GM21423 (cell line): ENCODE data around the gene RNF112.
"Not testable (repeated sequence)": the region's sequence is repeated elsewhere in the genome, so short reads cannot be mapped to it uniquely, and the experiment has no call there.

Experiments used
- ATAC-seq: cut with Tn5 transposase; IDR thresholded peaks from one replicate; pipeline ENCODE4 v1.9.1; 2021; ENCODE audit warnings: mild to moderate bottlenecking, moderate library complexity; ENCODE audit not compliant: unreplicated experiment

The RNF112 gene

GRCh38 chr17:19410091-19410490 lies 941 bp upstream of the RNF112 start:
- ATAC-seq = no peak

DNA sequence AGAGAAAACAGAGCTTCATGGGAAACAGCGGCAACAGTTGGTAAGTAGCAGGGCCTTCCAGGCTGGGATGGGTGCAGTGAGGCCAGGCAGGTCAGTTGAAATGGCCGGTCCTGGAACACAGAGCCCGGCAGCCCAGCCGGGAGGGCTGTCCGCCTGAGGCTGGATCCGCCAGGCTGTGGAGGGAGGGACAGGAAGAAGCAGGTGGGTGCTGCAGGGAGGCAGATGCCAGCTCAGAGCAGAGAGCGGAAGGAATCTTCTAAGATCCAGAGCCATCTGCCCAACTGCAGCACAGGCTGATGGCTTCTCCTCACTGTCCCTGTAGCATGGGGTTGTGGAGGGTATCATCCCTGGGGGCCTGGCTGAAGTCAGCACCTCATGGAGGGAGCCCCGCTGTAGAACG lies 599 bp downstream of the RNF112 start:
- no peak for ATAC-seq

- no peak for ATAC-seq
These were observed 1.5 kb downstream of the RNF112 start for GRCh38 chr17:19412510-19412909.

DNA sequence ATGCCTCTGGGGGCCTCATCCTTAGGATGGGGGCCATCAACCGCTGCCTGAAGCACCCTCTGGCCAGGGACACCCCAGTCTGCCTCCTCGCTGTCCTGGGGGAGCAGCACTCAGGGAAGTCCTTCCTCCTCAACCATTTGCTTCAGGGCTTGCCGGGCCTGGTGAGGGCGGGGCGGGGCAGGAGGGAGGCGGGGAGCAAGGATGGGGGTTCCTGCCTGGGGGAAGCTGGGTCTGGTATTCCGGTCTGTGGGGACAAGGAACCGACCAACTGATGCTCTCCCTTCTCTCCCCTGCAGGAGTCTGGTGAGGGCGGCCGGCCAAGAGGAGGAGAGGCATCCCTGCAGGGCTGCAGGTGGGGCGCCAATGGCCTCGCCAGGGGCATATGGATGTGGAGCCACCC lies 2.0 kb downstream of the RNF112 start:
- ATAC-seq = no peak

DNA sequence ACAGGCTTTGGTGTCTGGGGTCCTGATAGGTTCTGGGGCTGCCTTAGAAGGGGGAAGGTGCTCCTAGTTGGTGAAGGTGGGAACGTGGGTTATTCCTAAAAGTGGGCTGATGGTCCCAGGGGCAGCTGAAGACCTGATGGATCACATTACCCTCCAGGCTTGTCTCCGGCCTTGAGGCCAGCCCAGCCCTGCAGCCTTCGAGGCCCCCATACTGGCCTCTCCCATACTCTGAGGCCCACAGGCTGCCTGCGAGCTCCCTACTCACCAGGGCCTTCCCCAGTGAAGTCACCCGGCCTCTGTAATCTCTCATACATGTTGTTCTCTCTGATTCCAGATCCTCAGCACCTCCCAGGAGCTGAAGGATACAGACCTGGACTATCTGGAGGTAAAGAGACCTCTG lies 2.7 kb downstream of the RNF112 start:
- no peak for ATAC-seq

DNA sequence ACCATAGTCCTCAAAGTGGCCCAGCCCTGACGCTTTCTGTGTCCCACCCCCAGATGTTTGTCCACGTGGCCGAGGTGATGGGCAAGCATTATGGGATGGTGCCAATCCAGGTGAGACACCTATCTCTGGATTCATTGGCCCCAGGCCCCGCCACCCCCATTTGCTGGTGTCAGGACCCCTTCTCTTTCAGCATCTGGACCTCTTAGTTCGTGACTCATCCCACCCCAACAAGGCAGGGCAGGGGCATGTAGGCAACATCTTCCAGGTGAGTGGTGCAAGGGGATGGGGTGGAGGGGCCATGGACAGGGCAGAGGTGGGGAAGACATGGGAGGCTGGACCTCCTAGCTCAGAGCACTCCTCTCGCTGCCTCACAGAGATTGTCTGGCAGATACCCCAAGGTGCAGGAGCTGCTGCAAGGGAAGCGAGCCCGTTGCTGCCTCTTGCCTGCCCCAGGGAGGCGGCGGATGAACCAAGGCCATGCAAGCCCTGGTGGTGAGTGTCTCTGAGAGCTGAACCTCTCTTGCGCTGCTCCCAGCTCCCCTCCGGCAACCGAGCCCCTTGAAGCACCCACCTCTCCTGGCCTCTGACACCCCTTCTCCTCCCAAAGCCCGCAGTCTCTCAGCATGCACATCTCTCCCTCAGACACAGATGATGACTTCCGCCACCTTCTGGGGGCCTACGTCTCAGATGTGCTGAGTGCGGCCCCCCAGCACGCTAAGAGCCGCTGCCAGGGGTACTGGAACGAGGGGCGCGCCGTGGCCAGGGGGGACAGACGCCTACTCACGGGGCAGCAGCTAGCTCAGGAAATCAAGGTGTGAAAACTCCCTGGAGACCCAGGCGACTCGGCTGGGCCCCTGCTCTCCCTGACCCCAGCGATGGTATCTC lies 3.6 kb downstream of the RNF112 start:
- no peak for ATAC-seq

- no peak for ATAC-seq
These were observed 4.3 kb downstream of the RNF112 start for GRCh38 chr17:19415311-19415710.

GRCh38 chr17:19415806-19416775 lies 5.1 kb downstream of the RNF112 start:
- no peak for ATAC-seq

- ATAC-seq = no peak
These were observed 6.6 kb downstream of the RNF112 start for GRCh38 chr17:19417611-19418010.

DNA sequence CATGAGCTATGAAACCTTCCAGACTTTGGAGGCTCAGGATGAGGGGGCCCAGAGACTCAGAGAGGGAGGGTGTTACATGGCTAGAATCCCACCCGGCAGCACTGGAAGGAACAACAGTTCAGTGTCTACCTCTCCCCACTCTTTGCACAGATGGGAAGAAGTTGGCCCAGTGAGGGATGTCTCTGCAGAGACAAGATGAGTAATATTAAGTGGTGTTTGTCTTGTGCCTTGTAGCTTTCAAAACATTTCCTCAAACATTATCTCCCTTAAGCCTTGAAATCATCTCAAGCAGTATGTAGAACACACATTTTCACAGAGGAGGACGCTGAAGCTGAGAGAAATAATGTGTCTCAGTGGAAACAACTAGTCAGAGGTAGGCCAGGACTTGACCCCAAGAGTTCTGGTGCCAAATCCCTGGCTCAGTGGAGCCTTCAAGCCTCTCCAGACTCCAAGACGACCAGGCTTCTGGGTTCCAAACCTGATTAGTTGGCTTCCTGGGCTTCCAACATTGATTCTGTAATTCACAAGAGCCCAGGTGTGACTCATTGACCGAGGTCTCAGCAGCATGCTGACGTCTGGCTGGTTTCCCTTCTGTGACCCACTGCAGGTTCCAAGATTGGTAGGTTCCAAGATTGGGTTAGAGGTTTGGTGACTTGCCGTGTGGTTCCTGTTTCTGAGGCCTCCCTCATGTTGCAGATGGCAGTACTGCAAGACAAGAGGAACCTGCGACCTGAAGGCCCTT lies 7.4 kb downstream of the RNF112 start:
- ATAC-seq = no peak

GRCh38 chr17:19421219-19421618 lies 10.2 kb downstream of the RNF112 start:
- ATAC-seq = no peak

DNA sequence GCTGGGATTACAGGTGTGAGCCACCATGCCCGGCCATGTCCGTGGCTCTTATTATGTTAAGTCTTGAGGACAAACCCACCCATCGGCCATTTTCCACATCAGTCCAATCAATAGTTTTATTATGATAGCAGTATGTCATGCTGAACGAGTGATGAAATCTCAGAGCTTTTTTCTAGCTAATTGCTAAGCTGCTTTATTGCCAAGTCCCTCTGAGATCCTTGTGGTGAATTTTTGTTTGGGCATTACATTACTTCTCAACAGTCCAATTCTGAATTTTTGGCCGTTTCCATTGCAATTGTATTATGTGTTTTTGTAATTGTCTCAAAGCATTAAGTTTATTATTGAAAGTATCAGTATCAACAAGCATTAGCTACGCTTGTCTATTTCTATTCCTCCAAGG lies 10.9 kb downstream of the RNF112 start:
- no peak for ATAC-seq

DNA sequence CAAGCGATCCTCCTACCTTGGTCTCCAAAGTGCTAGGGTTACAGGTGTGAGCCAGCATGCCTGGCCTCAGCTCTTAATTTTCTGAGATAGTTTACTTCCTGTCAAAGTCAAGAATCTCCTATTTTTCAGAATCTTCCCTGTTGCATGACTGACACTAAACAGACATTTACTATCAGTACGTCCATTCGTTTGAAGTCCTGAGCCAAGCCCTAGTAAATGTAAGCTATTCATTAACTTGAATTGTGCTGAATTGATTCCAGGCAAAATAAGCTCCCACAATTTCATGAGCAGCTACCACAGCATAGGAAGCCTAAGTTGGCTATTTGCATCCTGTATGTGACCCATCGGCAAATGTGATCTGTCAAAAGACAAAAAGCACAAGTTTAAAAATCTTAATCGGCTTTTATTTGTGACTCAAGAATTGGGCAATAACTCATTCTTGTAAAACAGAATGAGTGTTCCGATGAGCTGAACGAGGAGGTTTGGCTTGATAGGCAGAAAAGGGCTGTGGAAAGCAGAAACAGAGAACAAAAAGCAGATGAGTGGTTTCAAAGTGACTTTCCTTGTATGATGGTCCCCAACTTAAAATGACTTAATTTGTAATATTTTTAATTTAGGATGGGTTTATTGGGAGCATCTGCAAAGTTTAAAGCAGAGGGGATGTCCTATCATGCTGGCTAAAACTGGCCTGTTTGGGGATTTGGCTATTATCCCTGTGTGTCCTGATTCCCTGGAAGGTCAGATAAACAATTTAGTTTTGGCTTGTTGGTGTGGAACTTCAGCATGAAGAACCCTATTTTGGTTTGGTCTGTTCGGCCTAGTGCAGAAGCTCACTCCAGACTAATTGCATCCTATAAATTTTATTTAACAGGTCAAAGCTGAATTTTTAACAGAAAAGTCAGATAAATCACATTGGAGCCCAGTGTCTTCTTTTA lies 14.2 kb downstream of the RNF112 start:
- ATAC-seq = no peak

DNA sequence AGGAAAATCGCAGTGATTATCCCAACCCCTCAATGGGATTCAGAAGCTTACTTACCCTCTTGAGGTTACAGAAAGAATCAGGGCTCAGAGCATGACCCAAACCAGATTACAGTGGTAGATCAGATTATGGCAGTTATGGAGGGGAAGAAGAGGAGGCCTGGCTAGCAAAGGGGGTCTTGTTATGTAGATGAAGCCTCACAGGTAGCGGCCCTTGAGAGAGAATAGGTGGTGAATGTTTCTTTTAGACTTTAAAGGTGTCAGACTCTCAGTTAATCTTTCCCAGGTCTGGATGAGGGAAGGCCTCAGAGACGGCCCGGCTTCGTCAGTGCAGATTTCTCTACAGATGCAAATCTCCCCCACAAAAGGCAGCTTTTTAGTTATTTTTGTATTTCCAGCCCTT lies 15.6 kb downstream of the RNF112 start:
- ATAC-seq = no peak

DNA sequence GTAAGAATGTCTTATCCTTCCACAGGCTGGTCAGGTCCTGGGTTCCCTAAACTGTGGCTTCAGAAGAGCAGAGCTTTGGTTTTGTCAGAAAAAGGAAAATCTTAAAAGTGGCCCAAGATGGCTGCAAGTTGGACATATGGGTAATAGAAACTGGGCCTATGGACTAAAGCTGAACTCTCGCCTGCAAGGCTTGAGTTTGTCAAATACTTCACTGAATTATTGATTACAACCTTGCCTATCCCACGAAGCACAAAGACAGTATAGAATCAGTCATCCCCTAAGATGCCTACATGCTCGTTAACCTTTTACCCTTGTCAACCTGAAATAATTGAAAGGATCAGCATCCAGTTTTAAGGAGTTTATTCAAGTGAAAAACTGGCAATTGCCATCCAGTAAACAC lies 20.7 kb downstream of the RNF112 start:
- ATAC-seq = no peak

- no peak for ATAC-seq
These were observed 22.2 kb downstream of the RNF112 start for GRCh38 chr17:19433255-19433654.

GRCh38 chr17:19433727-19434340 lies 22.8 kb downstream of the RNF112 start:
- ATAC-seq = no peak

DNA sequence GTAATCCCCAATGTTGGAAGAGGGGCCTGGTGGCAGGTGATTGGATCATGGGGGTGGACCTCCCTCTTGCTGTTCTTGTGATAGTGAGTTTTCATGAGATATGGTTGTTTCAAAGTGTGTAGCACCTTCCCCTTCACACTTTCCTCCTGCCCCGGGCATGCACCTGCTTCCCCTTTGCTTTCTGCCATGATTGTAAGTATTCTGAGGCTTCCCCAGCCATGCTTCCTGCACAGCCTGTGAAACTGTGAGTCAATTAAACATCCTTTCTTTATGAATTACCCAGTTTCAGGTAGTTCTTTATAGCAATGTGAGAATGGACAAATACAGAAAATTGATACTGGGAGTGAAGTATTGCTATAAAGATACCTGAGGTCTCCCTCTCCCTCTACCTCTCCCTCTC lies 29.4 kb downstream of the RNF112 start:
- no peak for ATAC-seq

- ATAC-seq = not testable (repeated sequence)
These were observed 30.3 kb downstream of the RNF112 start for GRCh38 chr17:19441288-19441687.

- no peak for ATAC-seq
These were observed 31.7 kb downstream of the RNF112 start for GRCh38 chr17:19442731-19443130.
